ENCODE measurements around the gene ABR. TPM values are rescaled to one million over a fixed set of nuclear protein-coding genes. Genes with fewer than 3 reads are reported as not detected.

ABR gene
- polyA plus RNA-seq, 2 of the 4 experiments (the other 2 are of a cell fraction), result 70.9 to 73.8 TPM

DNA sequence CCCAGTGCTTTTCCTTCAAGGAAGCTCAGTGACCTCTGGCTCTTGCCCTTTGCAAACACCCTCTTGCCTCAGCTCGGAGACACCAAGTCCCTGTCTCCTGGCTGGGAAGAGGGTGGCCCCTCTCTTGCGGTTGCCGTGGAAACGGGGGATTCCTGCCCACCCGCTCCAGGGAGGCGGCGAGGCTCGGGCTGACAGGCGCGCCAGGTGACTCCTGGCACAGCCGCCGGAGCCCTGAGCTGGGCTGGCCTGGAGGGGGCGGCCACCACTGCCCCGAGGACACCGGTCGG lies 71.4 kb downstream of the ABR start:
- ChIA-PET POLR2A (interaction anchor here (1.2 kb wide), 1 partner anchor 29 kb away, joined by 3 read pairs; no protein-coding TSS in a partner anchor), CTCF (interaction anchor here (1.6 to 3.0 kb wide), 3 partner anchors 14 to 78 kb away, joined by 10 to 15 read pairs (median 15); no protein-coding TSS in a partner anchor)
- H3K9me3 ChIP-seq, result no peaks in the 10 kb centered on the region
- peak overlapping the region; percentile 98 to 99 for H3K27ac ChIP-seq
- peaks cover 43% of the 10 kb centered on the region for H3K4me1 ChIP-seq
- TF ChIP-seq, protein P1, sequence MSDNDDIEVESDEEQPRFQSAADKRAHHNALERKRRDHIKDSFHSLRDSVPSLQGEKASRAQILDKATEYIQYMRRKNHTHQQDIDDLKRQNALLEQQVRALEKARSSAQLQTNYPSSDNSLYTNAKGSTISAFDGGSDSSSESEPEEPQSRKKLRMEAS (IDR thresholded peaks at IDR 0.05), result 0 out of 2 replicates have a peak, but pooled peaks have one; percentile 5
- TF ChIP-seq CBX8 (IDR thresholded peaks at IDR 0.05) (no peak), KDM5A (IDR thresholded peaks at IDR 0.05) (no peak), FOSB (CRISPR knock-in tag; IDR thresholded peaks at IDR 0.05) (no peak), RNF2 (IDR thresholded peaks at IDR 0.05; ENCODE audit: borderline replicate concordance, low read depth) (no peak), CHD2 (IDR thresholded peaks at IDR 0.05; ENCODE audit: low read length, partially characterized antibody) (no peak)
- TF ChIP-seq, protein P2, sequence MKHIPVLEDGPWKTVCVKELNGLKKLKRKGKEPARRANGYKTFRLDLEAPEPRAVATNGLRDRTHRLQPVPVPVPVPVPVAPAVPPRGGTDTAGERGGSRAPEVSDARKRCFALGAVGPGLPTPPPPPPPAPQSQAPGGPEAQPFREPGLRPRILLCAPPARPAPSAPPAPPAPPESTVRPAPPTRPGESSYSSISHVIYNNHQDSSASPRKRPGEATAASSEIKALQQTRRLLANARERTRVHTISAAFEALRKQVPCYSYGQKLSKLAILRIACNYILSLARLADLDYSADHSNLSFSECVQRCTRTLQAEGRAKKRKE (CRISPR knock-in tag; IDR thresholded peaks at IDR 0.05; ENCODE audit: low read depth), result no peak
- ATAC-seq, result peak; percentile 7 to 32; a peak in 5 of 6 replicates
- DNase-seq (ENCODE audit: low read depth in 1 of 2, low spot score in 1 of 2), result no peak
- 5% methylated on average over 3 of the region's 16 CpGs for WGBS (ENCODE audit: missing lambda C conversion rate)
- peak overlapping the region; percentile 80 for H3K4me3 ChIP-seq
- H3K4me2 ChIP-seq, result peak overlapping the region; percentile 96
- no peak for FAIRE-seq

DNA sequence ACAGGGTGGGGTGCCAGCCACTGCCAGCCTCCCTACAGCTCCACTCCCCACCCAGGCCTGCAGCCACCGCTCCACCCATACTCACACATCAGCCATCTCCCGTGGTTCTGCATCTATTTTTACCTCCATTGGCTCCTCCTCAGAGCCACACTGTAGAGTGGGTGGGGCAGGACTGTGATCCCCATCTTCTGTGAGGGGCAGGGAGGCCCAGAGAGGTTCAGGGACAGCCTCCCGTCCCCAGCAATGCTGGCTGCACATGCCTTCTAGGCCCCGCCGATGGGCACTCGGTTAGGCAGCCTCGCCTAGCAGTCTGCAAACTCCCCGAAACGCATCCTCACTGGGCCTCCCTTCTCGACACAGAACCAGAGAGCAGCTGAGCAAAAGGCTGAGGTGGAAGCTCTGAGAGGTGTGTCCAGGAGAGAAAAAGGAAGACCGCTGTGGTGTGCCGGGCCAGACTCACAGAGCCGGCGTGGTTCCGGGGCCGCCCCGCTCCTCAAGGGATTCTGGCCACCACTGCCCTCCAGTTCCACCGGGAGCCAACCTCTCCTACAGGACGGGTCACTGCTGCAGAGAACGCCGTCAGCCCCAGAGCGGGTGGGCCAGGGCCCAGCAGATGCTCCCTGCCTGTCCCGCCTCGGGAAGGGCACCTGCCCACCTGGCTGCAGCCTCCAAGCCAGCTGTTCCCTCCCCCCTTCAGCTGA lies 71.9 kb downstream of the ABR start:
- CTCF ChIA-PET, result interaction anchor here (1.6 to 3.0 kb wide), 3 partner anchors 14 to 79 kb away, joined by 10 to 15 read pairs (median 15); no protein-coding TSS in a partner anchor
- no peak for DNase-seq (ENCODE audit: low read depth in 1 of 2, low spot score in 1 of 2)
- H3K27ac ChIP-seq, result peak overlapping the region; percentile 98 to 99
- H3K9me3 ChIP-seq, result no peaks in the 10 kb centered on the region
- WGBS (ENCODE audit: missing lambda C conversion rate), result 20% methylated on average over 21 of the region's 24 CpGs
- peak overlapping the region; percentile 80 for H3K4me3 ChIP-seq
- FAIRE-seq, result no peak
- H3K4me2 ChIP-seq, result peak overlapping the region; percentile 96
- ATAC-seq, result peak in 1 of 2 experiments; percentile 11; a peak in 3 of 6 replicates
- TF ChIP-seq POLR2A (IDR thresholded peaks at IDR 0.05; ENCODE audit: low read length) (no peak), MAZ (IDR thresholded peaks at IDR 0.05; ENCODE audit: borderline replicate concordance, low read depth, low read length) (no peak), CEBPB (IDR thresholded peaks at IDR 0.05) (no peak), ESRRA (IDR thresholded peaks at IDR 0.05; ENCODE audit: borderline replicate concordance, low read length) (no peak), HDAC2 (IDR thresholded peaks at IDR 0.05) (no peak), BCL3 (IDR thresholded peaks at IDR 0.05) (no peak), HOXB5 (CRISPR knock-in tag; IDR thresholded peaks at IDR 0.05) (no peak), FOSB (CRISPR knock-in tag; IDR thresholded peaks at IDR 0.05) (no peak), NR3C1 (IDR thresholded peaks at IDR 0.05) (no peak)
- POLR2A ChIA-PET, result interaction anchor here (1.2 kb wide), 1 partner anchor 30 kb away, joined by 3 read pairs; no protein-coding TSS in a partner anchor
- peaks cover 42% of the 10 kb centered on the region for H3K4me1 ChIP-seq

DNA sequence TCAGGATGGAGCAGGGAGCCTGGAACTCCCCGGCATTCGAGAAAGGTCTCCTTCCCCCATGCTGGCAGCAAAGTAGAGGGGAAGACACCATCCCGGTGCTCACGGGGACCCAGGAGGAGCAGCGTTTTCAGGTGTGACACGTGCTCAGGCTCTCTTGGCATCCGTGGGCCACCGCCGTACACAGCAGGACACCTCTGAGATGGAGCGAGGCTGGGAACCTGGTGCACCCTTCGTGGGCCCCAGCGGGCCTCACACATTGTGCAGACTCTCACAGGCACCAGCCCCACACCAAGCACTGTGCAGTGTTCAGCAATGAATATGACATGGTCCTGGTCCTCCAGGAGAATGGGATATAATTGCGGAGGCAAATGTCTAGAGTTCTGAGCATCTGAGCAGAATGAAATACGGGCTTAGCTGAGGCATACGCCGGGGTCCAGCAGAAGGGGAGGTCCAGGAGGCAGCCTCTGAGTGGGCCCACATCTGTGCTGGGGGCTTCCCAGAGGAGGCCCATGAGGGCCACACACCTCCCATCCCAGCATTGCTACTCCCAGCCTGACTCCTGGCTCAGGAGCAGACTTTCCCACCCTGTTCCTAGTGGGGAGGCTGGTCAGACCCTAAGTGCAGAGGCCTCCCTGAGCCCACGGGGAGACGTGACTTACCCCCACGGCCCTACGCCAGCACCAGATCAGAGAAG lies 72.6 kb downstream of the ABR start:
- DNase-seq (ENCODE audit: low read depth in 1 of 2, low spot score in 1 of 2), result no peak
- Histone ChIP-seq H3K4me1 (peaks cover 35% of the 10 kb centered on the region), H3K4me2 (peak overlapping the region; percentile 96), H3K27ac (peak overlapping the region; percentile 98 to 99), H3K9me3 (no peaks in the 10 kb centered on the region), H3K4me3 (peak overlapping the region; percentile 80; the same call in 2 of the 3 replicates)
- FAIRE-seq, result no peak
- ChIA-PET POLR2A (no interaction called here), CTCF (interaction anchor here (1.6 to 3.0 kb wide), 3 partner anchors 15 to 80 kb away, joined by 10 to 15 read pairs (median 15); no protein-coding TSS in a partner anchor)
- 88% methylated on average over 19 of the region's 20 CpGs for WGBS (ENCODE audit: missing lambda C conversion rate)
- no peak for ATAC-seq
- TF ChIP-seq, protein P3, sequence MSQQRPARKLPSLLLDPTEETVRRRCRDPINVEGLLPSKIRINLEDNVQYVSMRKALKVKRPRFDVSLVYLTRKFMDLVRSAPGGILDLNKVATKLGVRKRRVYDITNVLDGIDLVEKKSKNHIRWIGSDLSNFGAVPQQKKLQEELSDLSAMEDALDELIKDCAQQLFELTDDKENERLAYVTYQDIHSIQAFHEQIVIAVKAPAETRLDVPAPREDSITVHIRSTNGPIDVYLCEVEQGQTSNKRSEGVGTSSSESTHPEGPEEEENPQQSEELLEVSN (IDR thresholded peaks at IDR 0.05; ENCODE audit: borderline replicate concordance, low read depth), result no peak
